ENCODE measurements around the gene HTATIP2. TPM values are rescaled to one million over a fixed set of nuclear protein-coding genes. Genes with fewer than 3 reads are reported as not detected.
"Not testable (repeated sequence)": the region's sequence is repeated elsewhere in the genome, so short reads cannot be mapped to it uniquely, and the experiment has no call there.

HTATIP2 gene
- polyA plus RNA-seq, 1 of the 3 experiments (the other 2 are of a cell fraction) = not detected

DNA sequence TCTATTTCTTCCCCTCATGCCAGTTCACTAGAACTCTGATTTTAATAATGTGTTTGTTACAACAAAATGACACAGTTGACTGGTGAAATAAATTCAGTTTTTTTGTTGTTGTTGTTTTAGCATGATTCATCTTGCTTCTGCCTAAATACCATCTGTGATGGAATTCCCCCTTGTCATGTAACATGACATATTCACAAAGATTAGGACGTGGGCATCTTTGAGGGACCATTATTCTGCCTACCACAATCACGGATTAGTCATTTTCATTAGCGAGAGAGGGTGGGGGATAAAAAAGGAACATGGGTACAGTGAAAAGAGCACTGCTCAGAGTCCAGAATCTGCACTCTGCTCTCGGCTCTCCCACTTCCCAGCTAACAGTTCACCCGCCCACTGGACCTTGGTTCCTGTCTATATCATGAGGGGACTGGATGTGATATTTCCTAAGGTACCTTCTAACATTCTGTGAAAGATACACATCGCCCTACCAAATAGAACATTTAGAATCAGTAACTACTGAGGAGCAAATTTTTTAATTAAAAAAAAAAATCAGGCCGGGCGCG is 11.3 kb downstream of the HTATIP2 start:
- ChIA-PET CTCF (interaction anchor here (1.8 to 12.6 kb wide), 4 partner anchors 12 to 247 kb away, joined by 6 to 101 read pairs (median 12); partner anchors contain the start of gene PRMT3), POLR2A (no interaction called here)
- Histone ChIP-seq H2AFZ (ENCODE audit: low read depth) (no peak overlapping the region), H3K9ac (no peak overlapping the region), H4K20me1 (ENCODE audit: insufficient read depth) (no peaks in the 10 kb centered on the region), H3K4me2 (no peak overlapping the region), H3K4me3 (ENCODE audit: low read depth in 2 of 2, low read length in 1 of 2) (no peak overlapping the region), H3K27me3 (ENCODE audit: insufficient read depth) (no peaks in the 10 kb centered on the region), H3K79me2 (ENCODE audit: insufficient read depth) (no peaks in the 10 kb centered on the region), H3K9me2 (no peaks in the 10 kb centered on the region), H3K9me3 (no peaks in the 10 kb centered on the region), H3F3A (replicated peaks; ENCODE audit: insufficient read depth) (no peaks in the 10 kb centered on the region), H3K27ac (ENCODE audit: low read depth in 2 of 2, low read length in 1 of 2) (no peak overlapping the region), H3K4me1 (ENCODE audit: control insufficient read depth in 1 of 2, insufficient read depth in 2 of 2, low read depth in 1 of 2, low read length in 1 of 2) (no peaks in the 10 kb centered on the region), H3K36me3 (replicated peaks in 1 of 2; ENCODE audit: control insufficient read depth in 1 of 2, insufficient read depth in 2 of 2, low read length in 1 of 2) (no peaks in the 10 kb centered on the region)
- TF ChIP-seq, protein P1, sequence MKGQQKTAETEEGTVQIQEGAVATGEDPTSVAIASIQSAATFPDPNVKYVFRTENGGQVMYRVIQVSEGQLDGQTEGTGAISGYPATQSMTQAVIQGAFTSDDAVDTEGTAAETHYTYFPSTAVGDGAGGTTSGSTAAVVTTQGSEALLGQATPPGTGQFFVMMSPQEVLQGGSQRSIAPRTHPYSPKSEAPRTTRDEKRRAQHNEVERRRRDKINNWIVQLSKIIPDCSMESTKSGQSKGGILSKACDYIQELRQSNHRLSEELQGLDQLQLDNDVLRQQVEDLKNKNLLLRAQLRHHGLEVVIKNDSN (IDR thresholded peaks at IDR 0.05; ENCODE audit: borderline replicate concordance, low read depth) = no peak
- TF ChIP-seq RXRA (IDR thresholded peaks at IDR 0.05; ENCODE audit: borderline replicate concordance, low read depth) (no peak), MXI1 (IDR thresholded peaks at IDR 0.05; ENCODE audit: low read depth, low read length) (no peak), GATA2 (CRISPR knock-in tag; IDR thresholded peaks at IDR 0.05) (no peak), TCF12 (IDR thresholded peaks at IDR 0.05) (no peak), NFIC (IDR thresholded peaks at IDR 0.05; ENCODE audit: borderline replicate concordance) (no peak), ELF1 (IDR thresholded peaks at IDR 0.05) (no peak), FOXM1 (IDR thresholded peaks at IDR 0.05; ENCODE audit: low read depth) (no peak), GABPA (IDR thresholded peaks at IDR 0.05; ENCODE audit: low read depth) (no peak)
- TF ChIP-seq, protein P2, sequence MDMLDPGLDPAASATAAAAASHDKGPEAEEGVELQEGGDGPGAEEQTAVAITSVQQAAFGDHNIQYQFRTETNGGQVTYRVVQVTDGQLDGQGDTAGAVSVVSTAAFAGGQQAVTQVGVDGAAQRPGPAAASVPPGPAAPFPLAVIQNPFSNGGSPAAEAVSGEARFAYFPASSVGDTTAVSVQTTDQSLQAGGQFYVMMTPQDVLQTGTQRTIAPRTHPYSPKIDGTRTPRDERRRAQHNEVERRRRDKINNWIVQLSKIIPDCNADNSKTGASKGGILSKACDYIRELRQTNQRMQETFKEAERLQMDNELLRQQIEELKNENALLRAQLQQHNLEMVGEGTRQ (IDR thresholded peaks at IDR 0.05; ENCODE audit: borderline replicate concordance, low read depth, low read length) = no peak
- TF ChIP-seq, protein P3, sequence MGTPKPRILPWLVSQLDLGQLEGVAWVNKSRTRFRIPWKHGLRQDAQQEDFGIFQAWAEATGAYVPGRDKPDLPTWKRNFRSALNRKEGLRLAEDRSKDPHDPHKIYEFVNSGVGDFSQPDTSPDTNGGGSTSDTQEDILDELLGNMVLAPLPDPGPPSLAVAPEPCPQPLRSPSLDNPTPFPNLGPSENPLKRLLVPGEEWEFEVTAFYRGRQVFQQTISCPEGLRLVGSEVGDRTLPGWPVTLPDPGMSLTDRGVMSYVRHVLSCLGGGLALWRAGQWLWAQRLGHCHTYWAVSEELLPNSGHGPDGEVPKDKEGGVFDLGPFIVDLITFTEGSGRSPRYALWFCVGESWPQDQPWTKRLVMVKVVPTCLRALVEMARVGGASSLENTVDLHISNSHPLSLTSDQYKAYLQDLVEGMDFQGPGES (IDR thresholded peaks at IDR 0.05; ENCODE audit: low read depth, low read length) = no peak
- 88% methylated on average over 9 of the region's 9 CpGs for WGBS (ENCODE audit: low lambda C conversion rate)
- DNase-seq = no peak

DNA sequence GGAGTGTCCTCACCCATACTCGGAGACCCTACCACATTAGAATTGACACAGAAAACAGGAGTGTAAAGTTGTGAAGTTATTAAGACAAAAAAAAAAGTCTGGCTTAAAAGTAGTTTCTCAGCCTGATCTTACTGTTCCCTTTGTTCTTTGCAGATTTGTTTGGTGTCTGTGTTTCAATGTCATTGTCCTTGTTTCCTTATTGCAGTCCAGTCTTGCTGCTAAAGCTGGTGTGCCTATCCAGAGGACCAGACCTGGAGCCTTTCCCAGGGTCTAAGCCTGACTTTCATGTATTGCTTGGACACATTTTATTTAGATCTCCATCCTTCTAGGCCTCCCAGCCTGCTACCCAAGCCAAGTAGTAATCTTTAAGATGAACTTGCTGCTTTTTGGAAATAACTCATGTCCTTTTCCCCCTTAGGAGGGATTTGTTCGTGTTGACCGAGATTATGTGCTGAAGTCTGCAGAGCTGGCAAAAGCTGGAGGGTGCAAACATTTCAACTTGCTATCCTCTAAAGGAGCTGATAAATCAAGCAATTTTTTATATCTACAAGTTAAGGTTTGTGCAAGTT is 12.7 kb downstream of the HTATIP2 start:
- POLR2A ChIA-PET = no interaction called here
- DNase-seq = no peak
- Histone ChIP-seq H3K27me3 (ENCODE audit: insufficient read depth) (no peaks in the 10 kb centered on the region), H3K4me2 (no peak overlapping the region), H3K79me2 (ENCODE audit: insufficient read depth) (no peaks in the 10 kb centered on the region), H3K4me1 (ENCODE audit: control insufficient read depth in 1 of 2, insufficient read depth in 2 of 2, low read depth in 1 of 2, low read length in 1 of 2) (no peaks in the 10 kb centered on the region), H3K9me3 (no peaks in the 10 kb centered on the region), H3K9ac (no peak overlapping the region), H3K36me3 (replicated peaks in 1 of 2; ENCODE audit: control insufficient read depth in 1 of 2, insufficient read depth in 2 of 2, low read length in 1 of 2) (no peaks in the 10 kb centered on the region), H3K4me3 (ENCODE audit: low read depth in 2 of 2, low read length in 1 of 2) (no peak overlapping the region), H4K20me1 (ENCODE audit: insufficient read depth) (no peaks in the 10 kb centered on the region), H3K27ac (ENCODE audit: low read depth in 2 of 2, low read length in 1 of 2) (no peak overlapping the region), H3K9me2 (no peaks in the 10 kb centered on the region), H3F3A (replicated peaks; ENCODE audit: insufficient read depth) (no peaks in the 10 kb centered on the region), H2AFZ (ENCODE audit: low read depth) (no peak overlapping the region)
- no peak for TF ChIP-seq JUND (IDR thresholded peaks at IDR 0.05)
- TF ChIP-seq RAD21 (IDR thresholded peaks at IDR 0.05; ENCODE audit: low read length) = no peak
- TF ChIP-seq MXI1 (IDR thresholded peaks at IDR 0.05; ENCODE audit: low read depth, low read length) = no peak
- TF ChIP-seq YY1 (IDR thresholded peaks at IDR 0.05; ENCODE audit: low read depth) = no peak
- no peak for TF ChIP-seq TCF12 (IDR thresholded peaks at IDR 0.05)
- no peak for TF ChIP-seq RFX5 (IDR thresholded peaks at IDR 0.05; ENCODE audit: low read length)
- no peak for TF ChIP-seq GABPA (IDR thresholded peaks at IDR 0.05; ENCODE audit: low read depth)
- TF ChIP-seq, protein P4, sequence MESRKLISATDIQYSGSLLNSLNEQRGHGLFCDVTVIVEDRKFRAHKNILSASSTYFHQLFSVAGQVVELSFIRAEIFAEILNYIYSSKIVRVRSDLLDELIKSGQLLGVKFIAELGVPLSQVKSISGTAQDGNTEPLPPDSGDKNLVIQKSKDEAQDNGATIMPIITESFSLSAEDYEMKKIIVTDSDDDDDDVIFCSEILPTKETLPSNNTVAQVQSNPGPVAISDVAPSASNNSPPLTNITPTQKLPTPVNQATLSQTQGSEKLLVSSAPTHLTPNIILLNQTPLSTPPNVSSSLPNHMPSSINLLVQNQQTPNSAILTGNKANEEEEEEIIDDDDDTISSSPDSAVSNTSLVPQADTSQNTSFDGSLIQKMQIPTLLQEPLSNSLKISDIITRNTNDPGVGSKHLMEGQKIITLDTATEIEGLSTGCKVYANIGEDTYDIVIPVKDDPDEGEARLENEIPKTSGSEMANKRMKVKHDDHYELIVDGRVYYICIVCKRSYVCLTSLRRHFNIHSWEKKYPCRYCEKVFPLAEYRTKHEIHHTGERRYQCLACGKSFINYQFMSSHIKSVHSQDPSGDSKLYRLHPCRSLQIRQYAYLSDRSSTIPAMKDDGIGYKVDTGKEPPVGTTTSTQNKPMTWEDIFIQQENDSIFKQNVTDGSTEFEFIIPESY (IDR thresholded peaks at IDR 0.05; ENCODE audit: borderline replicate concordance, low read depth) = no peak
- no peak for TF ChIP-seq NRF1 (IDR thresholded peaks at IDR 0.05; ENCODE audit: low read depth, low read length)
- WGBS (ENCODE audit: low lambda C conversion rate) = 93% methylated on average over 3 of the region's 3 CpGs
- CTCF ChIA-PET = interaction anchor here (0.6 to 2.8 kb wide), 3 partner anchors 20 to 248 kb away, joined by 3 to 13 read pairs (median 4); no protein-coding TSS in a partner anchor

DNA sequence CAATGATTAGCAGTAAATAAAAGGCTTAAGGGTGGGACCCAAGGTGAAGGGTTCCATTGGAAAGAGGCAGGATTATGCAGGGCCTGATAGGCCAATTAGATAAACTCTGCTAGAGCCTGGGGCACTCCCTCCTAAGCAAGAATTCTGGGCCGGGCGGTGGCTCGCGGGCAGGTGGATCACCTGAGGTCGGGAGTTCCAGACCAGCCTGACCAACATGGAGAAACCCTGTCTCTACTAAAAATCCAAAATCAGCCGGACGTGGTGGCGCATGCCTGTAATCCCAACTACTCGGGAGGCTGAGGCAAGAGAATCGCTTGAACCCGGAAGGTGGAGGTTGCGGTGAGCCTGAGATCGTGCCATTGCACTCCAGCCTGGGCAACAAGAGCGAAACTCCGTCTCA is 22.5 kb downstream of the HTATIP2 start:
- Histone ChIP-seq H3K79me2 (ENCODE audit: insufficient read depth) (peaks cover 13% of the 10 kb centered on the region; the same call in 1 of the 2 replicates), H3K4me3 (ENCODE audit: low read depth in 2 of 2, low read length in 1 of 2) (peak overlapping the region in 1 of 2 experiments; percentile 91; a peak in 1 of 4 replicates)
- POLR2A ChIA-PET; H3K36me3 ChIP-seq (replicated peaks in 1 of 2; ENCODE audit: control insufficient read depth in 1 of 2, insufficient read depth in 2 of 2, low read length in 1 of 2); H3K4me1 ChIP-seq (ENCODE audit: control insufficient read depth in 1 of 2, insufficient read depth in 2 of 2, low read depth in 1 of 2, low read length in 1 of 2); H3F3A ChIP-seq (replicated peaks; ENCODE audit: insufficient read depth); H3K27me3 ChIP-seq (ENCODE audit: insufficient read depth); DNase-seq; H3K27ac ChIP-seq (ENCODE audit: low read depth in 2 of 2, low read length in 1 of 2); H2AFZ ChIP-seq (ENCODE audit: low read depth); H3K4me2 ChIP-seq; H3K9me3 ChIP-seq; H4K20me1 ChIP-seq (ENCODE audit: insufficient read depth); H3K9me2 ChIP-seq; H3K9ac ChIP-seq: not testable (repeated sequence)
- WGBS (ENCODE audit: low lambda C conversion rate) = 91% methylated on average over 13 of the region's 15 CpGs
- CTCF ChIA-PET = interaction anchor here (1.0 to 2.0 kb wide), 8 partner anchors 8 to 258 kb away, joined by 3 to 10 read pairs (median 5); no protein-coding TSS in a partner anchor
